HL-60 (cell line): ENCODE data around the gene EFHC1.

Source experiments
- GABPA ChIP-seq: IDR thresholded peaks from 2 replicates; pipeline ENCODE4 v1.6.1; 2012; ENCODE audit warnings: low read depth
- POLR2AphosphoS5 ChIP-seq: IDR thresholded peaks from 2 replicates; pipeline ENCODE4 v1.6.1; 2012; ENCODE audit warnings: low read depth
- SPI1 ChIP-seq: IDR thresholded peaks from 2 replicates; pipeline ENCODE4 v1.6.1; 2012; ENCODE audit warnings: low read depth, mild to moderate bottlenecking, borderline replicate concordance
- TF ChIP-seq, protein P1 (sequence below): IDR thresholded peaks from 2 replicates; pipeline ENCODE4 v1.6.1; 2012; ENCODE audit warnings: low read depth; ENCODE audit not compliant: insufficient replicate concordance
- TF ChIP-seq, protein P2 (sequence below): IDR thresholded peaks from one replicate; pipeline ENCODE4 v1.5.1; 2011; ENCODE audit warnings: low read length, control low read depth, inconsistent platforms; ENCODE audit not compliant: insufficient read depth

DNA sequence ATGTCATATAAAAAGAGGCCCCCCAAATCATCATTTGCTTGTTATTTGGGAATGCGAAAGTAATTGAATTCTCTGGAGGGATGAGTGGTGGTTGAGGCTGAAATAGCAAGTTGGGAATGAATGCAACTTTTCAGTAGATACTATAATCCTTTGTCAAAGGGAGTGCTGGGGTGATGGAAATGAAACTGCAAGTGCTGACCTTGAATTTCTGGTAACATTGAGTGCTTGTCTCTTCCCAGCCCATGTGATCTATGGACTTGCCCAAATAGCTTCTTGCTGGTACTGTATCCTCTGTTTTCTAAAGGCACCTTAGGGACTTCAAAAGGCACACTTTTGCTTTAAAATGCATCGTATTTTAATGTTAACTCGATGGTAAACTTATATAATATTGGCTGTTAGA is 43.4 kb upstream of the EFHC1 start:
- TF ChIP-seq, protein P1, sequence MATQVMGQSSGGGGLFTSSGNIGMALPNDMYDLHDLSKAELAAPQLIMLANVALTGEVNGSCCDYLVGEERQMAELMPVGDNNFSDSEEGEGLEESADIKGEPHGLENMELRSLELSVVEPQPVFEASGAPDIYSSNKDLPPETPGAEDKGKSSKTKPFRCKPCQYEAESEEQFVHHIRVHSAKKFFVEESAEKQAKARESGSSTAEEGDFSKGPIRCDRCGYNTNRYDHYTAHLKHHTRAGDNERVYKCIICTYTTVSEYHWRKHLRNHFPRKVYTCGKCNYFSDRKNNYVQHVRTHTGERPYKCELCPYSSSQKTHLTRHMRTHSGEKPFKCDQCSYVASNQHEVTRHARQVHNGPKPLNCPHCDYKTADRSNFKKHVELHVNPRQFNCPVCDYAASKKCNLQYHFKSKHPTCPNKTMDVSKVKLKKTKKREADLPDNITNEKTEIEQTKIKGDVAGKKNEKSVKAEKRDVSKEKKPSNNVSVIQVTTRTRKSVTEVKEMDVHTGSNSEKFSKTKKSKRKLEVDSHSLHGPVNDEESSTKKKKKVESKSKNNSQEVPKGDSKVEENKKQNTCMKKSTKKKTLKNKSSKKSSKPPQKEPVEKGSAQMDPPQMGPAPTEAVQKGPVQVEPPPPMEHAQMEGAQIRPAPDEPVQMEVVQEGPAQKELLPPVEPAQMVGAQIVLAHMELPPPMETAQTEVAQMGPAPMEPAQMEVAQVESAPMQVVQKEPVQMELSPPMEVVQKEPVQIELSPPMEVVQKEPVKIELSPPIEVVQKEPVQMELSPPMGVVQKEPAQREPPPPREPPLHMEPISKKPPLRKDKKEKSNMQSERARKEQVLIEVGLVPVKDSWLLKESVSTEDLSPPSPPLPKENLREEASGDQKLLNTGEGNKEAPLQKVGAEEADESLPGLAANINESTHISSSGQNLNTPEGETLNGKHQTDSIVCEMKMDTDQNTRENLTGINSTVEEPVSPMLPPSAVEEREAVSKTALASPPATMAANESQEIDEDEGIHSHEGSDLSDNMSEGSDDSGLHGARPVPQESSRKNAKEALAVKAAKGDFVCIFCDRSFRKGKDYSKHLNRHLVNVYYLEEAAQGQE = no peak
- TF ChIP-seq, protein P2, sequence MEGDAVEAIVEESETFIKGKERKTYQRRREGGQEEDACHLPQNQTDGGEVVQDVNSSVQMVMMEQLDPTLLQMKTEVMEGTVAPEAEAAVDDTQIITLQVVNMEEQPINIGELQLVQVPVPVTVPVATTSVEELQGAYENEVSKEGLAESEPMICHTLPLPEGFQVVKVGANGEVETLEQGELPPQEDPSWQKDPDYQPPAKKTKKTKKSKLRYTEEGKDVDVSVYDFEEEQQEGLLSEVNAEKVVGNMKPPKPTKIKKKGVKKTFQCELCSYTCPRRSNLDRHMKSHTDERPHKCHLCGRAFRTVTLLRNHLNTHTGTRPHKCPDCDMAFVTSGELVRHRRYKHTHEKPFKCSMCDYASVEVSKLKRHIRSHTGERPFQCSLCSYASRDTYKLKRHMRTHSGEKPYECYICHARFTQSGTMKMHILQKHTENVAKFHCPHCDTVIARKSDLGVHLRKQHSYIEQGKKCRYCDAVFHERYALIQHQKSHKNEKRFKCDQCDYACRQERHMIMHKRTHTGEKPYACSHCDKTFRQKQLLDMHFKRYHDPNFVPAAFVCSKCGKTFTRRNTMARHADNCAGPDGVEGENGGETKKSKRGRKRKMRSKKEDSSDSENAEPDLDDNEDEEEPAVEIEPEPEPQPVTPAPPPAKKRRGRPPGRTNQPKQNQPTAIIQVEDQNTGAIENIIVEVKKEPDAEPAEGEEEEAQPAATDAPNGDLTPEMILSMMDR = no peak
- no peak for TF ChIP-seq POLR2AphosphoS5
- TF ChIP-seq GABPA = no peak
- TF ChIP-seq SPI1 = no peak
